GM23338 (cell line): ENCODE results near the gene GFRA1.

Experiments
- POLR2AphosphoS5 ChIP-seq: IDR thresholded peaks from 2 replicates; pipeline ENCODE4 v1.6.1; 2016; ENCODE audit warnings: antibody characterized with exemption, low read depth
- TF ChIP-seq, protein P1 (sequence below), 2 experiments: fragments of 200-600 bp in 1 of 2; sonication (generic) in 1 of 2; conservative IDR thresholded peaks; 2 replicates each; pipeline versions ENCODE4 v1.5.1 to v1.6.1; 2016 to 2017; ENCODE audit warnings: antibody characterized with exemption in 2 of 2, low read depth in 2 of 2, mild to moderate bottlenecking in 2 of 2, moderate library complexity in 1 of 2

- TF ChIP-seq POLR2AphosphoS5: no peak
- TF ChIP-seq, protein P1, sequence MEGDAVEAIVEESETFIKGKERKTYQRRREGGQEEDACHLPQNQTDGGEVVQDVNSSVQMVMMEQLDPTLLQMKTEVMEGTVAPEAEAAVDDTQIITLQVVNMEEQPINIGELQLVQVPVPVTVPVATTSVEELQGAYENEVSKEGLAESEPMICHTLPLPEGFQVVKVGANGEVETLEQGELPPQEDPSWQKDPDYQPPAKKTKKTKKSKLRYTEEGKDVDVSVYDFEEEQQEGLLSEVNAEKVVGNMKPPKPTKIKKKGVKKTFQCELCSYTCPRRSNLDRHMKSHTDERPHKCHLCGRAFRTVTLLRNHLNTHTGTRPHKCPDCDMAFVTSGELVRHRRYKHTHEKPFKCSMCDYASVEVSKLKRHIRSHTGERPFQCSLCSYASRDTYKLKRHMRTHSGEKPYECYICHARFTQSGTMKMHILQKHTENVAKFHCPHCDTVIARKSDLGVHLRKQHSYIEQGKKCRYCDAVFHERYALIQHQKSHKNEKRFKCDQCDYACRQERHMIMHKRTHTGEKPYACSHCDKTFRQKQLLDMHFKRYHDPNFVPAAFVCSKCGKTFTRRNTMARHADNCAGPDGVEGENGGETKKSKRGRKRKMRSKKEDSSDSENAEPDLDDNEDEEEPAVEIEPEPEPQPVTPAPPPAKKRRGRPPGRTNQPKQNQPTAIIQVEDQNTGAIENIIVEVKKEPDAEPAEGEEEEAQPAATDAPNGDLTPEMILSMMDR (conservative IDR thresholded peaks at IDR 0.05; ENCODE audit: low read depth in 2 of 2): no peak
Measured at GRCh38 chr10:116223289-116223688, 49.7 kb downstream of the GFRA1 start.
